ENCODE measurements around the gene CERS6.

DNA sequence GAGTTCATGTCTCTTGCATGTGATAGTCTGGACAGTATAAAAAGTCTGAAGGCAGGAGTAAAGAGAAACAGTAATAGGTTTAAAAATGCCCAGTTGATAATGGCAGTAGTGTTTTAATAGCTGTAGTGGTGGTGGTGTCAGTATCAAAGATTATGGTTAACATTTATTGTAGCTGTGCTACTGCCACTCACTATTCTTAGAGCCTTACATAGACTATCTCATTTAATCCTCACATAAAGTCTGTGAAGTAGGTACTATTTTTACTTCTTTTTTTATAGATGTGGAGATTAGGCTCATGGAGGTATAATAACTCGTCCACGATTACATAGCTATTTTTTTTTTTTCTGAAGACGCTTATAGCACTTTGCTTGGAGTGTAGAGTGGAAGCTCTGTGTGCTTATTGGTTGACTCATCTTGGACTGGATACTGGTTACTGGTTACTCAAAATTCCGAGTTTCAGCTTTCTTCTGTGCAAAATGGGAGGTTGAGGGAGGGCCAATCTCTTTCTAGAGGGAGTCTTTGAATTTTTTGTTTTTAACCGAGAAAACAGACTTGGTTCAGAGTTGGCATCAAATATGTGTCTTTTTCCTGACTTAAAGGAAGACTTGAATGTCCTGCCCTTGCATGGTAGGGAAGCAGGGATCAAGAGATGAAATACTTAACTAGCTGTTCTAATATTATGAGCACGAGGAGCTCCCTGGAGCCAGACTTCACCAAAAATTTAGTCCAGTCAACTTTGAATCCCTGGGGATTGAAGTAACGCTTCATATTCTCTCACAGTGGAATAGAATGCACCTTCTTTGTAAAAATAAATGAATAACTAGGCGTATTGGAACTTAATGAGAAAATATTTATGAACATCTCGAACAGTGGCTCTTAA lies 27.1 kb downstream of the CERS6 start:
- TF ChIP-seq ARNT (IDR thresholded peaks at IDR 0.05) (no peak), ZNF384 (IDR thresholded peaks at IDR 0.05) (no peak), TARDBP (IDR thresholded peaks at IDR 0.05) (no peak), SP1 (IDR thresholded peaks at IDR 0.05) (no peak), LEF1 (IDR thresholded peaks at IDR 0.05; ENCODE audit: borderline replicate concordance) (no peak), FOXK2 (IDR thresholded peaks at IDR 0.05) (no peak), FOXM1 (IDR thresholded peaks at IDR 0.05; ENCODE audit: borderline replicate concordance) (no peak), SUZ12 (IDR thresholded peaks at IDR 0.05) (no peak), ELF4 (IDR thresholded peaks at IDR 0.05) (no peak), FOXA1 (IDR thresholded peaks at IDR 0.05) (no peak), HDGF (IDR thresholded peaks at IDR 0.05; ENCODE audit: borderline replicate concordance) (no peak), L3MBTL2 (conservative IDR thresholded peaks at IDR 0.05) (no peak)

All from HEK293T (cell line).